Panc1 (cell line): ENCODE data around the gene BRF1. TPM values are rescaled to one million over a fixed set of nuclear protein-coding genes. Genes with fewer than 3 reads are reported as not detected.

Experiments
- ATAC-seq: fragments of 200-7000 bp; cut with Tn5 transposase; 2 replicates; pipeline ENCODE4 v1.9.1; 2020; ENCODE audit warnings: mild to moderate bottlenecking, moderate library complexity
- BruUV-seq: library from RNA; stranded (reverse); fragments of 400-500 nt; replicated peaks from 2 replicates; lab custom pipeline; 2021; lab: Mats Ljungman, UMichigan
- CTCF ChIA-PET: fragments of 300-600 bp; sonication (Branson Sonifier 250); formaldehyde crosslinking; loops from one replicate; lab custom pipeline; 2022; ENCODE audit warnings: antibody characterized with exemption; lab: Charles Lee
- POLR2A ChIA-PET: fragments of 300-600 bp; sonication (Branson Sonifier 250); formaldehyde crosslinking; loops from one replicate; lab custom pipeline; 2022; ENCODE audit warnings: antibody characterized with exemption; lab: Charles Lee
- DNase-seq: peaks from one replicate; pipeline ENCODE4 v3.0.0-alpha.2; 2010; ENCODE audit warnings: low read depth, low spot score
- H3K27ac ChIP-seq: 2 replicates; pipeline ENCODE4 v1.5.1; 2011; ENCODE audit warnings: mild to moderate bottlenecking, low read length, inconsistent platforms
- H3K27me3 ChIP-seq: fragments of 200-500 bp; sonication (Bioruptor generic); 2 replicates; pipeline ENCODE4 v1.6.0; 2014; ENCODE audit warnings: low read length, inconsistent platforms; ENCODE audit not compliant: control insufficient read depth, insufficient read depth
- H3K36me3 ChIP-seq: fragments of 200-500 bp; sonication (Bioruptor generic); 2 replicates; pipeline ENCODE4 v1.5.1; 2014; ENCODE audit warnings: inconsistent platforms, mild to moderate bottlenecking, low read length, moderate library complexity; ENCODE audit not compliant: control insufficient read depth, insufficient read depth
- H3K4me1 ChIP-seq: 2 replicates; pipeline ENCODE4 v1.5.1; 2011; ENCODE audit warnings: inconsistent platforms, mild to moderate bottlenecking, low read length, moderate library complexity; ENCODE audit not compliant: control insufficient read depth, insufficient read depth
- H3K4me3 ChIP-seq, 2 experiments: 2 replicates each; pipeline ENCODE4 v1.5.1; 2011 to 2012; ENCODE audit warnings: low read depth in 2 of 2, low read length in 2 of 2, mild to moderate bottlenecking in 2 of 2, inconsistent platforms in 1 of 2, moderate library complexity in 1 of 2
- H3K9me3 ChIP-seq: fragments of 200-500 bp; sonication (Bioruptor generic); 2 replicates; pipeline ENCODE4 v1.5.1; 2014; ENCODE audit warnings: low read depth, mild to moderate bottlenecking, inconsistent platforms, low read length, moderate library complexity; ENCODE audit not compliant: control insufficient read depth, insufficient read depth
- CTCF ChIP-seq: fragments of 450-650 bp; IDR thresholded peaks from 2 replicates; pipeline ENCODE4 v1.5.1; 2017; ENCODE audit warnings: mild to moderate bottlenecking
- POLR2AphosphoS5 ChIP-seq: IDR thresholded peaks from 2 replicates; pipeline ENCODE4 v1.6.1; 2012; ENCODE audit warnings: mild to moderate bottlenecking, low read depth, low read length, moderate library complexity
- SIN3A ChIP-seq: IDR thresholded peaks from 2 replicates; pipeline ENCODE4 v1.6.1; 2012; ENCODE audit warnings: low read depth, mild to moderate bottlenecking, low read length, moderate library complexity, borderline replicate concordance; ENCODE audit not compliant: insufficient read depth
- TCF7L2 ChIP-seq: IDR thresholded peaks from 2 replicates; pipeline ENCODE4 v1.6.1; 2011; ENCODE audit warnings: mild to moderate bottlenecking, low read depth, low read length, inconsistent platforms
- in situ Hi-C: cut with HindIII; loops from 2 replicates; pipeline ENCODE4 v1.10.0; 2016; ENCODE audit warnings: low sequenced_read_pairs, low pct_unique_long_range_greater_than_20kb
- intact Hi-C: fragments of 100-400 bp; cut with micrococcal nuclease; formaldehyde crosslinking; loops from one replicate; pipeline ENCODE4 v1.10.0; 2022; ENCODE audit not compliant: unreplicated experiment
- total RNA-seq: library from RNA; stranded (reverse); gene quantifications from one replicate; pipeline ENCODE4 v1.2.1, GENCODE V29; 2021; ENCODE audit not compliant: unreplicated experiment
- TF ChIP-seq, protein P1 (sequence below), 2 experiments: IDR thresholded peaks; 2 replicates each; pipeline ENCODE4 v1.6.1; 2011 to 2012; ENCODE audit warnings: low read depth in 2 of 2, control low read depth in 1 of 2, low read length in 1 of 2, mild to moderate bottlenecking in 1 of 2, moderate library complexity in 1 of 2; ENCODE audit not compliant: insufficient read depth in 1 of 2

The BRF1 gene
- total RNA-seq, 1 experiment from 2014 or later = 25.0 TPM

DNA sequence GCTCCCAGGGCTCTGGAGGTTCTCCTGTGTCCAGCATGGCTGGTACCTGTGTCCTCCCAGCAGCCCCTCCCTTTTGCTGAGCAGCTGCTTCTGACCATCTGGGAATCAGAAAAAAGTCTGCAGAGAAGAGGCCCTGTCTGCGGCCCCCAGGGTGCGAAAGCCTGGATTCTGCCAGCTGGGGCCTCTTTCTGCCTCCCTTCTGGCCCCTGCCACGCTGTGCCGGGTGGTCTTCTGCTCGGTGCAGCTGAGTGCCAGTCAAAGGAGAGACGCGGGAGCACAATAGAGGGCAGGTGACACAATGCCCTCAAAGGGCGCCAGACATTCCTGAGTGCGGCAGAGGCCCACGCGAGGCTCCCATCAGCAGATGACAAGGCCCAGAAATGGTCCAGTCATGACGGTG lies 39.8 kb downstream of the BRF1 start:
- no peak for ATAC-seq

GRCh38 chr14:105258846-105259245 lies 42.0 kb downstream of the BRF1 start:
- Histone ChIP-seq H3K4me3 (no peak overlapping the region), H3K27ac (no peak overlapping the region), H3K4me1 (no peaks in the 10 kb centered on the region), H3K36me3 (no peaks in the 10 kb centered on the region), H3K9me3 (no peaks in the 10 kb centered on the region), H3K27me3 (no peaks in the 10 kb centered on the region)
- in situ Hi-C loops = no loop called here
- ChIA-PET CTCF (interaction anchor here (0.6 kb wide), 1 partner anchor 211 kb away, joined by 4 read pairs; no protein-coding TSS in a partner anchor), POLR2A (no interaction called here)
- DNase-seq (no peak), ATAC-seq (no peak)
- TF ChIP-seq POLR2AphosphoS5 (no peak), SIN3A (no peak), TCF7L2 (no peak), CTCF (no peak)
- TF ChIP-seq, protein P1, sequence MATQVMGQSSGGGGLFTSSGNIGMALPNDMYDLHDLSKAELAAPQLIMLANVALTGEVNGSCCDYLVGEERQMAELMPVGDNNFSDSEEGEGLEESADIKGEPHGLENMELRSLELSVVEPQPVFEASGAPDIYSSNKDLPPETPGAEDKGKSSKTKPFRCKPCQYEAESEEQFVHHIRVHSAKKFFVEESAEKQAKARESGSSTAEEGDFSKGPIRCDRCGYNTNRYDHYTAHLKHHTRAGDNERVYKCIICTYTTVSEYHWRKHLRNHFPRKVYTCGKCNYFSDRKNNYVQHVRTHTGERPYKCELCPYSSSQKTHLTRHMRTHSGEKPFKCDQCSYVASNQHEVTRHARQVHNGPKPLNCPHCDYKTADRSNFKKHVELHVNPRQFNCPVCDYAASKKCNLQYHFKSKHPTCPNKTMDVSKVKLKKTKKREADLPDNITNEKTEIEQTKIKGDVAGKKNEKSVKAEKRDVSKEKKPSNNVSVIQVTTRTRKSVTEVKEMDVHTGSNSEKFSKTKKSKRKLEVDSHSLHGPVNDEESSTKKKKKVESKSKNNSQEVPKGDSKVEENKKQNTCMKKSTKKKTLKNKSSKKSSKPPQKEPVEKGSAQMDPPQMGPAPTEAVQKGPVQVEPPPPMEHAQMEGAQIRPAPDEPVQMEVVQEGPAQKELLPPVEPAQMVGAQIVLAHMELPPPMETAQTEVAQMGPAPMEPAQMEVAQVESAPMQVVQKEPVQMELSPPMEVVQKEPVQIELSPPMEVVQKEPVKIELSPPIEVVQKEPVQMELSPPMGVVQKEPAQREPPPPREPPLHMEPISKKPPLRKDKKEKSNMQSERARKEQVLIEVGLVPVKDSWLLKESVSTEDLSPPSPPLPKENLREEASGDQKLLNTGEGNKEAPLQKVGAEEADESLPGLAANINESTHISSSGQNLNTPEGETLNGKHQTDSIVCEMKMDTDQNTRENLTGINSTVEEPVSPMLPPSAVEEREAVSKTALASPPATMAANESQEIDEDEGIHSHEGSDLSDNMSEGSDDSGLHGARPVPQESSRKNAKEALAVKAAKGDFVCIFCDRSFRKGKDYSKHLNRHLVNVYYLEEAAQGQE (IDR thresholded peaks at IDR 0.05; ENCODE audit: insufficient read depth in 1 of 2, low read depth in 2 of 2, low read length in 1 of 2) = no peak
- no TSS peak for BruUV-seq
- intact Hi-C loops = no loop called here

More for the DNA sequence above, 39.8 kb downstream of the BRF1 start:
- TF ChIP-seq TCF7L2 = no peak
- TF ChIP-seq, protein P1 (IDR thresholded peaks at IDR 0.05; ENCODE audit: insufficient read depth in 1 of 2, low read depth in 2 of 2, low read length in 1 of 2) = no peak
- TF ChIP-seq CTCF = no peak
- no peak for TF ChIP-seq POLR2AphosphoS5
- no peak for TF ChIP-seq SIN3A
- H3K27ac ChIP-seq = no peak overlapping the region
- no peaks in the 10 kb centered on the region for H3K9me3 ChIP-seq
- CTCF ChIA-PET = no interaction called here
- no peak for DNase-seq
- no peaks in the 10 kb centered on the region for H3K27me3 ChIP-seq
- in situ Hi-C loops = no loop called here
- H3K36me3 ChIP-seq = no peaks in the 10 kb centered on the region
- H3K4me3 ChIP-seq = no peak overlapping the region
- no peaks in the 10 kb centered on the region for H3K4me1 ChIP-seq
- POLR2A ChIA-PET = no interaction called here
- no TSS peak for BruUV-seq
- intact Hi-C loops = no loop called here
